GM21526 (cell line): Measurements from ENCODE around the gene ROPN1L.
"Not testable (repeated sequence)": the region's sequence is repeated elsewhere in the genome, so short reads cannot be mapped to it uniquely, and the experiment has no call there.

Experiments used
- ATAC-seq: cut with Tn5 transposase; IDR thresholded peaks from one replicate; pipeline ENCODE4 v1.9.1; 2021; ENCODE audit warnings: moderate library complexity; ENCODE audit not compliant: unreplicated experiment, low FRiP score

The ROPN1L gene

GRCh38 chr5:10497554-10497953 lies 55.9 kb downstream of the ROPN1L start:
- ATAC-seq = no peak

DNA sequence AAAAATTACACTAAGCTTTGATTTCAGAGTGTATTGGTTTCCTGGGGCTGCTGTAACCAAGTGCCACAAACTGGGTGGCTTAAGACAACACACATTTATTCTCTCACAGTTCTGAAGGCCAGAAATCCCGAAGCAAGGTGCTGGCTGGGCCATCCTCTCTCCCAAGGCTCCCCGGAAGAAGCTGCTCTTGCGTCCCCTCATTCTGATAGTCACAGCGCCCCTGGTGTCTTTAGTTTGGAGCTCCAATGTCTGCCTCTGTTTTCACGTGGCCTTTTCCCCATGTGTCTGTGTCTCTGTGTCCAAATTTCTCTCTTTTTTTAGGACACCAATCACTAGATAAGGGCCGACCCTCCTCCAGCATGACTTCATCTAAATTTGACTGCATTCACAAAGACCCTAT lies 56.7 kb downstream of the ROPN1L start:
- ATAC-seq = no peak

GRCh38 chr5:10499066-10499465 lies 57.4 kb downstream of the ROPN1L start:
- ATAC-seq = no peak

- no peak for ATAC-seq
Observed at GRCh38 chr5:10499776-10500175, 58.1 kb downstream of the ROPN1L start.

- no peak for ATAC-seq
Observed at GRCh38 chr5:10500669-10501068, 59.0 kb downstream of the ROPN1L start.

DNA sequence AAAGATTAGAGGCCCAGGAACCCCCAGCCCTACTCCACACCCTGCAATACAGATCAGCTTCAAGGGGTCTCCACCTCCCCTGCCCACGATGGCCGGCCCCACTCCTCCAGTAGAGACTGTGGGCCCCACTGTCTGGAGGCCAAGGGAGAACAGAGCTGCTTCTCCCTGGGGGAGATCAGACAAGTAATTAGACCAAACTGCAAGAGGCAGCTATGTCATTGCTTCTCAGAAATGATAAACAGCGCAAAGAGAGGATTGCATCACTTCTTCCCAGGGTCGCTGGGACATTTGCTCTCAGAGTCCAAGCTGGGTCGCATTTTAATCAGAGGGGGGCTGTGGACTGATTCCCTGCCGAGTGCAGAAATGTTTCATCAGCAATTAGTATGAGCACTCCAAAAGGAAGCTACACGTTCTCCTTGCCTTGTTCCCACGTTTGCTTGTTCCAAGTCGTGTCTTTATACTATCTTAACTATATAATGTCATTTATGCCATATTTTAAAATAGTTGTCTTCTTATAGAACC lies 59.9 kb downstream of the ROPN1L start:
- ATAC-seq = no peak

DNA sequence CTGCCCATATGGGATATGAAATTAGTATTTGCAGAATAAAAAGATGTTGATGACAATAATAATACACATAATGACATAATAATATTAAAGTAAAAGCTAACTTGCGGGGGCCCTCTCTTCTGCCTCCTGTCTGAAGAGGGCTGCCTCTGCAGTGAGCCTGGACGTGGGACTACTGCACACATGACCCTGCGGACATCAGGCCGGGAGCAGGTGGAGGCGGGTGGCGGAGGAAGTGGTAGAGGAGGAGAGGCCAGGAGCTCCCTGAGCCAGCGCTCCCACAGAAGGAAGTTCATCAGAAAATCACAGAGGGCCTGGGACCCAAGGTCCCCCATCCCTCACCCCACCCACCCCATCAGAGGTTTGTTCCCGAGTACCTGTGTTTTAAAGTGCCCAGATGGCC lies 60.5 kb downstream of the ROPN1L start:
- no peak for ATAC-seq

DNA sequence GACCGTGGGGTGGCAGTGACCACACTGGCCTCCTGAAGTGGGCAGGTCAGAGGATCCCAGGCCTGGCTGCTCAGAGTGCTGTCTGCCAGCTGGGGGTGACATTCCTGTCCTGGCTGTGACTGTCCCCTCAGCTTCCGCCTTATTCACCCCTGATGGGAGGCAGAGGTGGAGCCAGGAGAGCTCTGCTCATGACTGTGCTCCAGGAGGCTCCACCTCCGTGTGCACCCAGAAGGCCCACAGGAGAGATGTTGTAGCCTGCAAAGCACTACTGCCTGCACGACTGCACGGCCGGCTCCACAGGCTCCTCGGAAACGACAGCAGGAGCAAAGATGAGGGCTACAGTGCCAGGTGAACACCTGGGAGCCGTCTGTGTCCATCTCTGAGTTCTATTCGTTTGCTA lies 60.9 kb downstream of the ROPN1L start:
- no peak for ATAC-seq

GRCh38 chr5:10503321-10503720 lies 61.6 kb downstream of the ROPN1L start:
- no peak for ATAC-seq

DNA sequence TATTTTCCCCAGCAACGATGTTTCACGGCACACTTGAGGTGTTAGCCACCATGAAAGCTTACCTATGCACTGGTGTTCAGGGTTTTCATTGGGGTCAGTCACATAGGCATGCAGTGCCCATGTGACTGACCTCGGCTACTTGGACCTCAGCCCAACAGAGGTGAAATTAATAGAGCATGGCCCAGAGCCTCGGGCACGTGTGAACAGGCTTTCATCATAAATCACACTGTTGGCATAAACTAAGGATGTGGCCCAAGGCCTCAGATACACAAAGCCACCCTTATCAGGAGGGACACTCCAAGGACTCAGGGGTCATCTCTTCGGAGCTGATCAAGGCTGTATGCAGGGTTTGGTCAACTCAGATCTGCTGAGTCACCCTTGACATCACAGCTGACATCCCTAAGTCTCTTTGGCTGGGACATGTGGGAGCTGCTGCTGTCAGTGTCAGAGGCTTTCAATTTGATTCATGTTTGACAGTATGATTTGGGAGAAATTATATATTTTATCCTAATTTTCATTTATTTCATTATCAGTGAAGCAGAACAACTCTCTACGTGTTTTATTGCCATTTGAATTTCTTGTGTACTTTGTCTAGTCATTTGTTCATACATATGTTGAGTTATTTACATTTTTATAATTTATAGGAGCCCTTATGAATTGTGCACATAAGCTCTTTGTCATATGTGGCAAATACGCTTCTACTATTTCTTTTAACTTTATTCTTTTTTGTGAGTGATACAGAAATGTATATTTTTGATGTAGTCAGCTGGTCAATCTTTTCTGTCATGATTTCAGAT lies 62.5 kb downstream of the ROPN1L start:
- ATAC-seq = no peak

GRCh38 chr5:10505517-10506095 lies 63.9 kb downstream of the ROPN1L start:
- ATAC-seq = peak; percentile 70

DNA sequence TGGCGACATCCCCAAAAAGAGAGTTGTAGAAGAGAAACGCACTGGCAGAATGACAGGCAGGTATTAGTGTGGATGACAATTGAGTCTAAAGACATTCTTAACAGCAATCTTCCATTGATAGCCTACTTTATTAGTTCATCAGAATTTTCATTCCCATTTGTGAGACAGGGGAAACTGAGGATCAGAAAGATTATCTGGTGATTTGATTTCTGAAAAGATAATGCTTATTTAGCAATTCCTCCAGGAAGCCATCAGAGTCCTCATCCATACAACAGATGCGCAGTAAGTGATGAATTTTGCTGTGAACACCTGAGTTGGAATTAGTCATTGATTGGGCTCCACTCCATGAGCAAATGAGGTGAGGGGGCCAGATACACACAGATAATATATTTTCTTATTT lies 64.9 kb downstream of the ROPN1L start:
- ATAC-seq = no peak

GRCh38 chr5:10507575-10508096 lies 66.0 kb downstream of the ROPN1L start:
- no peak for ATAC-seq

GRCh38 chr5:10509575-10509974 lies 67.9 kb downstream of the ROPN1L start:
- ATAC-seq = no peak

GRCh38 chr5:10511741-10512640 lies 70.3 kb downstream of the ROPN1L start:
- no peak for ATAC-seq

GRCh38 chr5:10513501-10514442 lies 72.1 kb downstream of the ROPN1L start:
- no peak for ATAC-seq

- not testable (repeated sequence) for ATAC-seq
Observed at GRCh38 chr5:10514572-10514971, 72.9 kb downstream of the ROPN1L start.
